DND-41 (cell line): ENCODE results near the gene MYNN.

Experiments
- CTCF ChIP-seq: IDR thresholded peaks from 2 replicates; pipeline ENCODE4 v1.5.1; 2012; ENCODE audit warnings: borderline replicate concordance, low read length, moderate library complexity, mild to moderate bottlenecking; ENCODE audit not compliant: poor library complexity, severe bottlenecking; ENCODE audit errors: extremely low read depth
- EZH2 ChIP-seq: IDR thresholded peaks from 3 replicates; pipeline ENCODE4 v1.6.1; 2012; ENCODE audit warnings: borderline replicate concordance, low read depth, mild to moderate bottlenecking, moderate library complexity, low read length, inconsistent platforms; ENCODE audit not compliant: severe bottlenecking

GRCh38 chr3:169825316-169825715 lies 52.1 kb downstream of the MYNN start:
- TF ChIP-seq CTCF (no peak), EZH2 (no peak)
